GF-D8 (cell line): ENCODE data around the gene FRY.

Source experiments
- DNase-seq: peaks from one replicate; lab custom pipeline; 2025; lab: John Stamatoyannopoulos, UW

FRY gene

DNA sequence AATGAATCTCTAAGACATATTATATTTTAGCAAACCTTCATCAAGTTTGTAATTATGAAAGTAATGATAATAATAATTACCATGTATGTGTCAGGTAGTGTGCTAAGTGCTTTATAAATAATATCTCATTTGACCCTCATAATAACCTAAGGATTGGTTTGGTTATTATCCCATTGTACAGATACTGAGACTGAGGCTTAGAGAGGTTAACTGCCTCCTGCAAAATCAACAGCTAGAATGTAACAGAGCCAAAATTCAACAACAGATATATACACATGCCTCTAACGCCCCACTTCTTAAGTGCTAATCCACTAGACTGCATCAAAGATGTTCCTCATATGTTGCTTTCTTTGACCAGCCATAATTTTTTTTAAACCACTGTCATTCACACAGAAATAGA lies 142.8 kb downstream of the FRY start:
- no peak for DNase-seq

DNA sequence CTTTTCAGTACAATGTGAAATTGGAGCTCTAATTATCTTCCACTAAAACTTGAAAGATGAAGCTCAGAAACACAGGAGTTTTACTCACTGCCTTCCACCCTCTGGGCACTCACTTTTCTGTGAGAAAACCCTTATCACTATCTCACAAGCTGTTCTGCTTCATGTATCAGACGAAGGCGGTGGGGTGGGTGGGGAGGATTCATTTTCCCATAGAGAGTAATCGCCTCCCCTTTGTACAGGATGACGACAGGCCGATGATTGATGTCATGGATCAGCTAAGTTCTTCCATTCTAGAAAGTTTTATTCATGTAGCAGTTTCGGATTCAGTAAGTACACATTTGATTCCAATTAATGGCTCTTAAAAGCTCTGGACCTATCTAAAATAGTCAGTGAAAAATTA lies 143.7 kb downstream of the FRY start:
- DNase-seq: no peak

DNA sequence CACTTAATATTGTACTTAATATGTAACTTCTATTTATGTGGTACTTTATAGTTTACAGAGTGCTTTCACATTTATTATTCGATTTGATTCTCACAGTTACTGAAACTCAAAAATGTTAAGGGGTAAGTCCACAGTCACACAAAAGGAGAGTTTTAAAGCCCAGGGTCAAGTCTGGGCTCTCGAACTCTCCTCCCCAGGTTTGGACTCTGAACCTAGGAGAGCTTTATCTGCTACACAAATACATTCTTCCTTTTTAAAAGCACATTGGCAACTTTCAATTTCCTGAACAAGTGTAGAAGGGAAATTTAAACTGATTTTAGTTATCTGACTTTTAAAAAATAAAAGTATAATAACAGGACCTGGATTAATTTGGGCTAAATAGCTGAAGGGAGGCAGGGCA lies 144.4 kb downstream of the FRY start:
- DNase-seq: no peak

DNA sequence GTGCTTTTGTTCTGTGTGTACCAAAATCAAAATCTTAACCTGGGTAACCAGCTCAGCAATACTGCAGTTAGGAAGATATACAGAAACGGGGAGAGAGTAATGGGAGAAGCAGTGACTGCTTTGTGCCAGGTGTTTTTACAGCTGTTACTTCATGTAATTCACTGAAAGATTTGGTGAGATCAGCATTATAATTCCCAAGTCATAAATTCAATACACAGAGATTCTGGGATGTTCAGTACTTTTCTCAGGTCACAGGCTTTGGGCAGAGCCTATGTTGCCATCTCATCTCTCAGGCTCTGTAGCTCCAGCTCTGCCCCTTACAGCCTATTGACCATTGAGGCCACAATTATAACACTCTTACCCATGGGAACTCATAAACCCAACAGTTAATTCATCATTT lies 145.1 kb downstream of the FRY start:
- DNase-seq: no peak

DNA sequence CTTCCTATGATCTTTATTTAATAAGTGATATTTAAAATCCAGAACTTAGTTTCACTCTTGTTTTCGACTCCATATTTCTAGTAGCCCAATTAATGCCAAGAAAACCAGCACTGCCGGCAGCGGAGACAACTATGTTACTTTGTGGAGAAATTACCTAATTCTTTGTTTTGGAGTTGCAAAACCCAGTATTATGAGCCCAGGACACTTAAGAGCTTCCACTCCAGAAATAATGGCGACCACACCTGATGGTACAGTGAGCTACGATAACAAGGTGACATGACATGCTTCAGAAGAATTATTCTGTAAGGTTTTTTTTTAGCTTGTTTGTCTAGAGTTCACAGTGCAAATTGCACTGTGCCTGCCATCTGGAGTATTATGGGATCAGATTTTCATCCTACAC lies 147.2 kb downstream of the FRY start:
- DNase-seq: no peak

DNA sequence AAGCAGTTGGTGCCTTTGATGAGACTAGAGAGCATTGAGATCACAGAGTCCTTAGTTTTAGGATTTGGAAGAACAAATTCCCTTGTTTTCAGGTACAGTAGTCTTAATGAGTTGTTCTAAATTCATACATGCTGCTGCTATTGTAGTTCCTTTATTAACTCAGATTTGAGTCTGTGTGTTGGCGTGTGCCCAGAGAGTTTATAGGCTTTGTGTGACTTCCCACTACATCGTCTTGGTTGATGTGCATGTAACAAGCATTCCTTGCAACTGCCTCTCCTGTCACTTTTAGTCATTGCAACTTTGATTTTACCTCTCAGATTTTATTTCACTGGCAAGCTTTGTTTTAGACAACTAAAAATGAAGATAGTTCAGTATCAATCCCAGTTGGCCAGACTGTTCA lies 148.1 kb downstream of the FRY start:
- no peak for DNase-seq

DNA sequence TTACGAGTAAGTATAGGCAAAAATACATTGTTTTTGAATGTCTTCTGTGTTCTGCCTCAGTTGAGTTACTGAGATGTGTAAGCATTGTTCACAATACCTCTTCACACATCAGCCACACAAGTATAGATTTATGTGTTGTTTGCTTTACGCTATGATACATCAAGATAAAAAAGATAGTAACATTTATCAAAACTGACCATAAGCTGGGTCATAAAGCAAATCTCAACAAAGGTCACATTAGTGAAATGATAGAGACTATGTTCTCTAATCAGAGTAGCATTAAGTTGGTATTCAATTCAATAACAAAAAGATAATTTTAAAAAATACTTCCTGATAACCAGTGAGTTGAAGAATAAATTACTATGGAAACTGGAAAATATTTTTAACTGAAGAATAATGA lies 156.1 kb downstream of the FRY start:
- DNase-seq: no peak

DNA sequence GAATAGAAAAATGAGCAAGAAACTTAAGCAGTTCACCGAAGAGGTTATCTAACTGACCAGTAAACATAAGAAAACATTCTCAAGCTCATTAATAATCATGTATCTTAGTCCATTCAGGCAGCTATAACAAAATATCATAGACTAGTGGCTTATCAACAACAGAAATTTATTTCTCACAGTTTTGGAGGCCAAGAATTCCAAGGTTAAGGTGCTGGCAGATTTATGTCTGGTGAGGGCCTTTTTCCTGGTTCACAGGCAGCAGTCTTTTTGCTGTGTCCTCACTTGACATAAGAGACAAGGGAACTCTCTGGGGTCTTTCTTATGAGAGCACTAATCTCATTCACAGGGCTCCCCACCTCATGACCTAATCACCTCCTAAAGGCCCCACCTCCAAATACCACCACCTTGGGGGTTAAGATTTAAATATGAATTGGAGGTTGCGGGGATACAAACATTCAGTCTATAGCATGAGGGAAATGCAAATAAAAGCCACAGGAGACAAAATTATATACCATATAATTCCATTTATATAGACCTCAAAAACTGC lies 160.0 kb downstream of the FRY start:
- no peak for DNase-seq

DNA sequence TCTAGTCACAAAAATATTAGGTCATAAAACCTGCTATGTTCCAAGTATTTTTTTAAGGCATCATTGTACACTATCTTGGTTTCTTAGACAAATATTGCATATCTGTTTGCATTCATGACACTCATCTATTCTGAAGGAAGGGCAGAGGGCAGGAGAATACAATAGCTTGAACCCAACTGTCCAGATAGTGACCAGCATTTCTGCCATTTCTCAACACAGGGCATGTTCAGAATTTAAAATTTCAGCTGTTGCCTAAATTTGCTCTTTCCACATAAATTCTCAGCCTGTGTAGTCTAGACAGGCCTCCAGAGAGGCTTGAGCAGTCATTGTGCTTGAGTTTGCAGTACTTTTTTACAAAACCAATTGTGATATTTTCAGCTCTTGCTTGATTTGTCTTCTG lies 164.1 kb downstream of the FRY start:
- no peak for DNase-seq

DNA sequence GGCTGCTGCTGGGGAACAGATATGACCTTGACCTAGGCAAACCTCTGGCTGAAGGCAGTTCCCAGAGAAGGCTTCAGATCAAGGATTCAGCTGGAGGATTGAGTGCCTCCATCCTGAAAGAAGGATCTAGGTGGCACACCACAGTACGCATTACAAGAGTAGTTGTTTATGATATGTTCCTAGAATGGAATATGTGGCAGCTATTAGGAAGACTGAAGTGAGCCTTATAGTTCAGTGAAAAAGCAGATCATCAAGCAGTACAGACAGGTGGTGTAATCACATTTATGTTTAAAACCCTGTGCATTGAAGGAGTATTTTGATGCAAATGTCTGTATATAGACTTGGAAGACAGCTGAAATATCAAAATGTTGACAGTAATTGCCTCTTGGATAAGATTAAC lies 167.6 kb downstream of the FRY start:
- no peak for DNase-seq

DNA sequence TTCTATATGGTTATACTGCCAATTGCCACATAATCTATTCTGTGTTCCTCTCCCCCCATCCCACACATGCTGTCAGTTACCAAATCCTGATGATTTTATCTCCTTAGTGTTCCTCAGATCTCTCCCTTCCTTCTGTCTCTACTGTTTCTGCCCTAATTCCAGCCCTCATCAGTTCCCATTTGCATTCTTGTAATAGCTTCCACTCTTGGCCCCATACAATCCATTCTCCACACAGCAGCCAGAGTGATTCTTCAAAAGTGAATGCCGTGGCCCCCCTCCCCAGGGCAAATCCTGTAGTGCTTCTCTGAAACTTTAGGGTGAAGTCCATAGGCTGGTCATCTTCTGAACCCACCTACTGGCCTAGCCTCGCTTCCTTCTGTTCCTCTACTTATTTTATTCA lies 169.2 kb downstream of the FRY start:
- no peak for DNase-seq

DNA sequence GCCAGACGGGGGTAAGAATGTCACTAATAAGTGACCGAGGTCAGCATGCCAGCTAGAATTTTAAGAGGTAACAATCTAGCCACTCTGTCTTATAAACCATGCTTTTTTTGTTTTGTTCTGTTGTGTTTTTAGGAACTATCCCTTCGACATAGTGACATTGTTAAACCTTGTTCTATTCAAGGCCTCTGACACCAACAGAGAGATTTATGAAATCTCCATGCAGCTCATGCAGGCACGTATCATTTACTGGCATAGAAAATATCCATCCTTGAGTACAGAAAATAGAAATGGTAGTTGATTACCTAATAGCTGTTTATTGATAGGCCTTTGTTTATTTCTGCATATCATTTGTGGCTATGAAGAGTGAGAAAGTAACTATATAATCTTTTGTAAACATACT lies 170.2 kb downstream of the FRY start:
- DNase-seq: no peak

DNA sequence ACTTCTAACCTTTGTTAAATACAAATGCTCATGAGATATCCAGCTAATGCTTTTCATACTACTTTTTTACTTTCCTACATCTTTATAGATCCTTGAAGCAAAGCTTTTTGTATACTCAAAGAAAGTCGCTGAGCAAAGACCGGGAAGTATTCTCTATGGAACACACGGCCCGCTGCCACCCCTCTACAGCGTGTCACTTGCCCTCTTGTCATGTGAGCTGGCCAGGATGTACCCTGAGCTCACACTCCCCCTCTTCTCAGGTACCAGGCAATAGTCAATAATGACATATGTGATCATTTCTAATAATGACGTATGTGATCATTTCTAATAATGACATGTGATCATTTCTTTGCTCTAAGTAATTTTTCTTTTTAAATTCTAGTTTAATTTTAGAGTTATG lies 170.7 kb downstream of the FRY start:
- DNase-seq: no peak

DNA sequence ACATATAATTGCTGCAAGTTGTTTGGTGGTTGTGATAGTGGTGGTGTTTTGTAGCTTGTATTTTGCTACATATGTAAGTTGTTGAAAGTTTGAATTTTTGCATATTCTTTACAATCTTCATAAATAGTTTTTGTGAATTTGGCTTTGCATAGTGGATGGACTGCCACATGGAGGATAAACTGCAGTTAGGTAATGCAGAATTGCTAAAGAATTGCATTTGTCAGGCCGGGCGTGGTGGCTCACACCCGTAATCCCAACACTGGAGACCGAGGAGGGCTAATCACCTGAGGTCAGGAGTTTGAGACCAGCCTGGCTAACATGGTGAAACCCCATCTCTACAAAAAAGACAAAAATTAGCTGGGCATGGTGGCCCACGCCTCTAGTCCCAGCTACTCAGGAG lies 171.6 kb downstream of the FRY start:
- no peak for DNase-seq

DNA sequence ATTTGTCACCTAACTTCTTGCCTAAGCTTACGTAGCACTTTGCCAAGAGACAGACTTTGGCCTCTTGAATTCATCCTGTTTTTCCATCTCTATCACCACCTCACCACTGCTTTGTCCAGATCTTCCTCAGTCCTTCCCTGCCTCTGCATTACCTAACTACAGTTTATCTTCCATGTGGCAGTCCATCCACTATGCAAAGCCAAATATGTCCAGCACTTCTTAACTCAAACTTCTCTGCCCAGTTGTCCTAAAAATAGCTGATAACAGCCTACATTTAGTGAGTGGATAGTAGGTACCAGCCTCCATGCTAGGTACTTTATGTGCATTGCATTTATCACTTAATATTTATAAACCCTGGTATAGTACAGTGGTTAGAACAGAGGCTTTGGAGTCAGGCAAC lies 172.2 kb downstream of the FRY start:
- no peak for DNase-seq

DNA sequence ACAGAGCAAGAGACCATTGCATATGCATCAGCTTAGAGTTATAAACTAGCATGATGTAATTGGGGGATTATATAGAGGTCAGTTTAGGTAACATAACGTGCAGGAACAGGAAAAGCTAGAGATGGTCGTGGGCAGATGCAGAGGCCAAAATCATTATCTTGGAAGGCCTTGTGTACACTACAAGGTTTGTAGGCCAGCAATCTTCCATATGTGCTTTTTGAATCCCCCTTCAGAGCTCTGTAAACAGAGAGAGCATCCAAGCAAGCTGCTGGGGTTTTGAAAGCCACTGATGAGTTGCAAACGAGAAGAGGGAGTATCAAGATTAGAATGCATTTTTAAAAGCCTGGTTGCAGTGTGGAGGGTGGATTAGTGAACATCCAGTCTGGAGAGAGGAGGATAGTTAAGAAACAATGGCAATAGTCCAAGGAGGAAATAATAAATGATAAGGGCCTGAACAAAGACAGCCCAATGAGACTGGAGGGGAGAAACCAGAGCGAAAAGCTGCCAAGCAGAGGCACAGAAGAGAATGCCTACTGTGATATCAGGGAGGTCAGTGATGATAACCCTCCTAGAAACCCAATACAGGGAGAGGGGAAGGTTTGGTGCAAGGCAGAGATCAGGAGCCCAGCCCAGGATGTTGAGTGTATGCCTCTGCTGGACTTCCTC lies 174.0 kb downstream of the FRY start:
- no peak for DNase-seq

DNA sequence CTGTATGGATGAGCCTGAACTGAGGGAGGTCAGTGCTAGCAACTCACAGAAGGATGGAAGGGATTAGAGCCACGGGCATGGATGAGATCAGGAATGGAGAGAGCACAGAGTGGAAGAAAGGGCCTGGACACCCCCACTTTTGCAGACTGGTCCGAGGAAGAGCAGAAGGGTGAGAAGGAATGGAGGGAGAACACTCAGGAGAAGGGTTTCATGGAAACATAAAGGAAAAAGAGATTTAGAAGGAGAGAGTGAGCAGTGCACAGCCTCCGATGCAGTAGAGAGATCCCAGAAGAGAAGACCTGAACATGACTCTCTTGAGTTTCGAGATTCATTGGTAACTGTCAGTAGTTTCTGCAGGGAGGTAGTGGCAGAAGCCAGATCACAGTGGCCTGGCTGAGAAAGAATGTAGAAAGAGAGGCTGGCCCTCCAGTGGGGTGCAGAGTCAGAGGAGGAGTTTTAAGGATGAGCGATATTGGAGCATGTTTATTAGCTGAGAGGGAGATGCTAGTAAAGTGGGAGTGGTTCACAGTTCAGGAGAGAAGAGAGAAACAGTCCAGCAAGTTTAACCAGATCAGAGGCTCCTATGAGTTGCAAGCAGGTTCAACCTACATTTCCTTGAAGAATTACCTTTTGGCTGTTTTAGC lies 174.6 kb downstream of the FRY start:
- DNase-seq: no peak

DNA sequence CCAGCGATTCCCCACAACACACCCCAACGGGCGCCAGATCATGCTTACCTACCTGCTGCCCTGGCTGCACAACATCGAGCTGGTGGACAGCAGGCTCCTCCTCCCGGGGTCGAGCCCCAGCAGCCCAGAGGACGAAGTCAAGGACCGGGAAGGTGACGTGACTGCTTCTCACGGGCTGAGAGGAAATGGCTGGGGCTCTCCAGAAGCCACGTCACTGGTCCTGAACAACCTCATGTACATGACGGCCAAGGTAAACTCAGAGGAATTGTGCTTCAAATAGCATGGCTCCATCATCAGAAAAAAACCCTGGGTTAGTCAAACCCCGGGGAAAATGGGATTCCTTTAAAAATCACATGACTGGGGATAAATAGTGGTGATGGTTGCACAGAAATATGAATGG lies 177.3 kb downstream of the FRY start:
- DNase-seq: no peak

DNA sequence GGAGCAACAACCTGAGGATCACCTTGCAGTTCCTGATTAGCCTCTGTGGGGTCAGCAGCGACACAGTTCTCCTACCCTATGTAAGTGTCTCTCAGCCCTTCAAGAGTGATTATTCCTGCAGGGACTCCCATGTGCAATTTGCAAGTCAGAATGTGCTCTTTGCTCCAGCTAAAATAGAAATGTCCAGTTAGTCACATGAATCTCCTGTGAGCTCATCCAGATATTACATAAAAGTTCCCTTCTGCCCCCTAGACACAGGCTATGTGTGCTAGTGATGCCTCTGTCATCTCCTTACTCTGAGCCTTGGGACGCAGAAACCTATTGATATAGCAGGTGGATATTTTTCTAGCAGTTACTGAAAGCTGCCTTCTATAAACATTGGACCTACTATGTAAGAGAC lies 178.1 kb downstream of the FRY start:
- DNase-seq: no peak

DNA sequence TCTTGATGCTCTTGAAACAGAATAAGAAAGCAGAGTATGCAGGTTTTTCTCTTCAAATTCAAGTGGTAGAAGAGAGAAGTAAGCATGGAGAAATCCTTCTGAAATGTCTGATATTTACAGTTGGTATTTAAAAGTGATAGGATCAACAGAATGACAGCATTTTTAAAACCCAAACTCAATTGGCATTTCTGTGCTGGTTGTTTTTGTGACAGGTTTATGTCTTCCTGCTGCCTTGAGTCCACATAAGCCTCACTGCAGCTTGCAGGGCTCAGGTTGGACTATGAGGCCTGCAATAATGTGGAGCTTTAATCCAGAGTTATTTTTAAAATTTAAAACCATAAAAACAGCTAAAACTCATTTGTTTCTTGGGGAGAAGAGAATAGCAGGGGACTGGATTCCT lies 178.5 kb downstream of the FRY start:
- no peak for DNase-seq

DNA sequence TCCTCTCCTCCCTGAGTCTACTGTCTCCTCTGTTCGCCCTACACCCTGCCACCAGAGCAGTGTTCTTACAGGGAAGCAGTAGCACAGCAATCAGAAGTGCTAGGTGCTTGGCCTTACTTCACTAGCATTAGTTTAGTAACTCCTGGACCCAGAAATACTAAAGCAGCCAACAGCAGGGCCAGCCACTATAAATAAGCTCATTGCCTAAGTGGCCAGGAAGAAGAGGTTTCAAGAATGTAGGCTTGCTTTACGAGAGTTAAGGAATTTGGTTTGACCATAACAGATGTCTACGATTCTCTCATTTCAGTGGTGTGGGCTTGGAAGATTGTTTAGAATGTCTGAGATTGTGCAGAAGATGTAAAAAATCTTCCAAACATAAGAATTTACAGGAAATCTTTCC lies 180.2 kb downstream of the FRY start:
- no peak for DNase-seq

DNA sequence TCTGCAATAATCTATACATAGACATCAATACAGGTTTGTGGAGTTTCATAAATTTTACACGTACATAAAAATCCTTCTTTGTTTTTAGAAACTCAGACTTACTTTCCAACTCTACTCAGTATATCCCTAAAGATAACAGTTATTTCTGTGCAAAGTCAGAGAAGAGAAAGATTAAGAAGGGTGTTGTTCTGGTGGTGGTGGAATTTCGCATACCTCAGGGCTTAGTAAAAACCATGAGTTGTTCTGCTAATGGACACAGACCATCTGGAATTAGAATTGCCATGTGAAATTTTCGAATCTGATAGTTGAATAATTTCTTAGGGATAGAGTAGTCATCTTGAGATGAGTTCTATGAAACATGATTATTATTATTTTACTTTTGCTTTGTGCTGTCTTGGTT lies 180.8 kb downstream of the FRY start:
- no peak for DNase-seq

DNA sequence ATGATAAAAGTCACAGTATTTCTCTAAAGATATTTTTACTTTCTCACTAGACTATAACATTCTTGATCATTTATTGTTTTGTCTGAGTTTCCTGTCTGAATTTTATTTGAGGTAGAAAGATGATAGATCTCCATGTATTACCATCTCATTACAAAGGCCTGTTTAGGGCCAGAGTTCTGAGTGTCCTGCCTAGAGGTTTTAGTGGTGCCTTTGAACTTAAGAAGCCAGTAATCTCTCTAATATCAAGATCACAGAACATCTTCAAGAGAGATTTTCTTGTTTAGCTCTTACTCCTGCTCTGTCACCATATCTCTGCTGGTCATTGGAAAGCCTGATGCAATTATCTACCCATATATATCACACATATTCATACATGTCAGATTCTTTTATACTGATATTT lies 182.1 kb downstream of the FRY start:
- no peak for DNase-seq

DNA sequence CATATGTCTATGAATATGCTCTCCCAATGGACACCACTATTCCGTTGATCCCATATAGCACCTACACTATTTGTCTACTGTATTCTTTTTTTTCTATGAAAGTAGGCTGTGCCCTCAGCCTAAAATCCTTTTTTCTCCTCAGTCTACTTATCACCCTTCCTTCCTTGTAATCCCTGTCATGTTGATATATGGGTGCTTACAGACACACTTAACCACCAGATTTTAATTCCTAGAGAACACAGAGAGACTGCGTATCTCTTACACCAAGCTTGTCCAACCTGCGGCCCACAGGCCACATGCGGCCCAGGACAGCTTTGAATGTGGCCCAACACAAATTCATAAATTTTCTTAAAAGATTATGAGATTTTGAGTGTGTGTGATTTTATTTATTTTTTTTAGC lies 182.5 kb downstream of the FRY start:
- no peak for DNase-seq
